HepG2 (cell line): ENCODE measurements around the gene CCT7. TPM values are rescaled to one million over a fixed set of nuclear protein-coding genes. Genes with fewer than 3 reads are reported as not detected.

Experiments
- ARNT2 ChIP-seq: sonication (generic); formaldehyde crosslinking; IDR thresholded peaks from 2 replicates; pipeline ENCODE4 v1.8.0; 2022; ENCODE audit warnings: mild to moderate bottlenecking, low read depth, missing genetic modification reagents, moderate library complexity
- EP300 ChIP-seq, 3 experiments: sonication (generic) in 1 of 3; formaldehyde crosslinking in 1 of 3; IDR thresholded peaks; 2 replicates each; pipeline versions ENCODE4 v1.5.1 to v1.6.1; 2011 to 2020; ENCODE audit warnings: low read depth in 2 of 3, low read length in 2 of 3, borderline replicate concordance in 1 of 3, improper control_type of control experiment in 1 of 3, mild to moderate bottlenecking in 1 of 3, missing genetic modification reagents in 1 of 3, moderate library complexity in 1 of 3
- ETV5 ChIP-seq: IDR thresholded peaks from 2 replicates; pipeline ENCODE4 v1.6.1; 2018; ENCODE audit warnings: missing biosample characterization, missing genetic modification reagents, inconsistent platforms, borderline replicate concordance
- FOSL1 ChIP-seq: sonication (generic); formaldehyde crosslinking; IDR thresholded peaks from 2 replicates; pipeline ENCODE4 v1.9.0; 2021; ENCODE audit warnings: missing genetic modification reagents, borderline replicate concordance
- GABPA ChIP-seq, 2 experiments: IDR thresholded peaks; 2 replicates each; pipeline ENCODE4 v1.6.1; 2011 to 2016; ENCODE audit warnings: low read depth in 2 of 2, low read length in 1 of 2, missing biosample characterization in 1 of 2, missing genetic modification characterization in 1 of 2
- GABPB1 ChIP-seq: IDR thresholded peaks from 2 replicates; pipeline ENCODE4 v1.6.1; 2016; ENCODE audit warnings: mild to moderate bottlenecking, missing genetic modification reagents, moderate library complexity, missing compliant biosample characterization
- KDM1A ChIP-seq: IDR thresholded peaks from 2 replicates; pipeline ENCODE4 v1.6.1; 2016; ENCODE audit warnings: missing compliant biosample characterization
- KLF12 ChIP-seq: sonication (generic); formaldehyde crosslinking; IDR thresholded peaks from 2 replicates; pipeline ENCODE4 v1.4.0; 2020; ENCODE audit warnings: missing genetic modification reagents, borderline replicate concordance
- KLF15 ChIP-seq: sonication (generic); formaldehyde crosslinking; IDR thresholded peaks from 2 replicates; pipeline ENCODE4 v1.8.1; 2023; ENCODE audit warnings: borderline replicate concordance, mild to moderate bottlenecking, inconsistent platforms, missing genetic modification reagents, mixed read lengths
- KLF6 ChIP-seq: IDR thresholded peaks from 2 replicates; pipeline ENCODE4 v1.8.0; 2016; ENCODE audit warnings: missing biosample characterization, missing genetic modification reagents
- MBD4 ChIP-seq: IDR thresholded peaks from 2 replicates; pipeline ENCODE4 v1.6.1; 2012; ENCODE audit warnings: low read length, inconsistent platforms, borderline replicate concordance
- MEF2D ChIP-seq: sonication (generic); formaldehyde crosslinking; IDR thresholded peaks from 2 replicates; pipeline ENCODE4 v1.5.1; 2020; ENCODE audit warnings: mild to moderate bottlenecking, missing genetic modification reagents
- NBN ChIP-seq: fragments of 450-650 bp; conservative IDR thresholded peaks from 2 replicates; pipeline ENCODE4 v1.6.1; 2017
- NPAS2 ChIP-seq: sonication (generic); formaldehyde crosslinking; IDR thresholded peaks from 2 replicates; pipeline ENCODE4 v1.8.0; 2022; ENCODE audit warnings: mild to moderate bottlenecking, missing genetic modification reagents, borderline replicate concordance
- SAP130 ChIP-seq: IDR thresholded peaks from 2 replicates; pipeline ENCODE4 v1.6.1; 2016; ENCODE audit warnings: low read depth
- SMAD1 ChIP-seq: sonication (generic); formaldehyde crosslinking; IDR thresholded peaks from 2 replicates; pipeline ENCODE4 v1.4.0; 2020; ENCODE audit warnings: missing genetic modification reagents, low read depth, mild to moderate bottlenecking, borderline replicate concordance
- ZBTB7B ChIP-seq: sonication (generic); formaldehyde crosslinking; IDR thresholded peaks from 2 replicates; pipeline ENCODE4 v1.4.0; 2020; ENCODE audit warnings: missing genetic modification reagents
- ZNF274 ChIP-seq: sonication (generic); formaldehyde crosslinking; IDR thresholded peaks from 2 replicates; pipeline ENCODE4 v1.5.1; 2020; ENCODE audit warnings: mild to moderate bottlenecking, missing genetic modification reagents
- ZNF317 ChIP-seq: sonication (generic); formaldehyde crosslinking; IDR thresholded peaks from 2 replicates; pipeline ENCODE4 v1.5.0; 2020; ENCODE audit warnings: mild to moderate bottlenecking, missing genetic modification reagents
- ZNF558 ChIP-seq: sonication (generic); formaldehyde crosslinking; IDR thresholded peaks from 2 replicates; pipeline ENCODE4 v1.9.0; 2022; ENCODE audit warnings: mild to moderate bottlenecking, missing genetic modification reagents, borderline replicate concordance
- ZNF652 ChIP-seq: IDR thresholded peaks from 2 replicates; pipeline ENCODE4 v1.6.1; 2016; ENCODE audit warnings: low read depth, borderline replicate concordance
- polyA plus RNA-seq, 8 experiments: library from polyadenylated mRNA; depleted of rRNA in 3 of 8; stranded (reverse) in 7 of 8; unstranded in 1 of 8; fragments of >200 nt; fragmentation: Illumina TruSeq in 4 of 8; extraction: Trizol in 4 of 8; gene quantifications; 2 replicates each; pipeline versions ENCODE4 v1.2.1 to v1.2.3, GENCODE V29; 2011 to 2016; ENCODE audit warnings: low read depth in 4 of 8, missing spikeins in 1 of 8, mixed read lengths in 1 of 8; ENCODE audit not compliant: insufficient read depth in 1 of 8
- total RNA-seq, 5 experiments: library from RNA; depleted of rRNA; stranded (reverse); fragments of >200 nt; fragmentation: Illumina TruSeq; extraction: Trizol; gene quantifications; 2 replicates each; pipeline ENCODE4 v1.2.3, GENCODE V29; 2016; ENCODE audit warnings: low read depth in 1 of 5
- TF ChIP-seq, protein P1 (sequence below): sonication (generic); formaldehyde crosslinking; IDR thresholded peaks from 2 replicates; pipeline ENCODE4 v1.5.0; 2020; ENCODE audit warnings: missing genetic modification reagents
- TF ChIP-seq, protein P2 (sequence below): sonication (generic); formaldehyde crosslinking; IDR thresholded peaks from 2 replicates; pipeline ENCODE4 v1.5.1; 2020; ENCODE audit warnings: mild to moderate bottlenecking, missing genetic modification reagents
- TF ChIP-seq, protein P3 (sequence below): IDR thresholded peaks from 2 replicates; pipeline ENCODE4 v1.6.1; 2016; ENCODE audit warnings: missing biosample characterization, missing genetic modification reagents, low read depth

Gene CCT7
- total and polyA plus RNA-seq, 2 of the 13 experiments (the other 11 are each of a cell fraction or from before 2014, with no cell fraction given), result 347 to 517 TPM

DNA sequence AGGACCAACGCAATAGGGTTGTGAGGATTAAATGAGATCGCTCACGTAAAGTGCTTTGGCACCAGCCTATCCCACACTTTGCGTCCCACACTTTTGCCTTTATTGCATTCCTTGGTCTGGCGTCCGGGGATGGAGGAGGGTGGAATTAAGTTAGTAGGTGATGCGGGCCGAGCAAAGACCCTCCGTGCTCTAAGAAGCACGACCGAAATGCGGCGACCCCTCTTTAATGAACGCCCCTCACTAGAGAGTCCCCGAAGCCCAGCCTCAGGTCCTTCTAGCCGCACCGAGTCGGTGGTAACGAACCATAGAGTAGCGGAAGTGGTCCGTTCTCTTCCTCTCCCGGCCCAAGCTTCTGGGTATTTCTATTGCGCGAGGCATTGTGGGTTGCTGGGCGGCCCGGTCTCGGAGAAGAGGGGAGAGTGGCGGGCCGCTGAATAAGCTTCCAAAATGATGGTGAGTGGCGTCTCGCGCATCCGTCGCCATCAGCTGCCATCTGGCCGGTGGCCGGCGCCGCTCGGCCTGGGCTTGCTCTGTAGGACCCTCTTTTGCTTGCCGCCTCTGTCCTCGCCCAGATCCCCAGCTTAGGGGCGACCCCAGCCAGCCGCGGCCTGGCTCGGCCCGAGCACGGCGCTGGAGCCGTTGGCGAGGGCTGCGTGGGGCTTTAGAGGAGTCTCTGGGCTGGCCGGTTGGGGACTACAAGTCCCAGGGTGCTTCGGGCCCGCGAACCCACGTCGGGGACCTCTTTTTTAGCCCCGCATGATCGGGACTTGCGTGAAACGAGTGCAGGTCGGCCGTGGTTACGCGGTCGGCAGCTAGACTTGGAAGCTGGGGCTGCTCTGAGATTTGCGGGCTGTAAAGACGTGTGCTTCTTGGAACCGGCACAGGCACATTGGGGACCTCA, at the start of gene CCT7 (continued):
- TF ChIP-seq, protein P1, sequence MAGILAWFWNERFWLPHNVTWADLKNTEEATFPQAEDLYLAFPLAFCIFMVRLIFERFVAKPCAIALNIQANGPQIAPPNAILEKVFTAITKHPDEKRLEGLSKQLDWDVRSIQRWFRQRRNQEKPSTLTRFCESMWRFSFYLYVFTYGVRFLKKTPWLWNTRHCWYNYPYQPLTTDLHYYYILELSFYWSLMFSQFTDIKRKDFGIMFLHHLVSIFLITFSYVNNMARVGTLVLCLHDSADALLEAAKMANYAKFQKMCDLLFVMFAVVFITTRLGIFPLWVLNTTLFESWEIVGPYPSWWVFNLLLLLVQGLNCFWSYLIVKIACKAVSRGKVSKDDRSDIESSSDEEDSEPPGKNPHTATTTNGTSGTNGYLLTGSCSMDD (CRISPR knock-in tag), result no peak
- TF ChIP-seq NPAS2, result no peak
- TF ChIP-seq SMAD1 (CRISPR knock-in tag), result peak; percentile 82; the same call in 1 of the 2 replicates
- peak; percentile 82; the same call in 1 of the 2 replicates for TF ChIP-seq ZNF317
- TF ChIP-seq, protein P2, sequence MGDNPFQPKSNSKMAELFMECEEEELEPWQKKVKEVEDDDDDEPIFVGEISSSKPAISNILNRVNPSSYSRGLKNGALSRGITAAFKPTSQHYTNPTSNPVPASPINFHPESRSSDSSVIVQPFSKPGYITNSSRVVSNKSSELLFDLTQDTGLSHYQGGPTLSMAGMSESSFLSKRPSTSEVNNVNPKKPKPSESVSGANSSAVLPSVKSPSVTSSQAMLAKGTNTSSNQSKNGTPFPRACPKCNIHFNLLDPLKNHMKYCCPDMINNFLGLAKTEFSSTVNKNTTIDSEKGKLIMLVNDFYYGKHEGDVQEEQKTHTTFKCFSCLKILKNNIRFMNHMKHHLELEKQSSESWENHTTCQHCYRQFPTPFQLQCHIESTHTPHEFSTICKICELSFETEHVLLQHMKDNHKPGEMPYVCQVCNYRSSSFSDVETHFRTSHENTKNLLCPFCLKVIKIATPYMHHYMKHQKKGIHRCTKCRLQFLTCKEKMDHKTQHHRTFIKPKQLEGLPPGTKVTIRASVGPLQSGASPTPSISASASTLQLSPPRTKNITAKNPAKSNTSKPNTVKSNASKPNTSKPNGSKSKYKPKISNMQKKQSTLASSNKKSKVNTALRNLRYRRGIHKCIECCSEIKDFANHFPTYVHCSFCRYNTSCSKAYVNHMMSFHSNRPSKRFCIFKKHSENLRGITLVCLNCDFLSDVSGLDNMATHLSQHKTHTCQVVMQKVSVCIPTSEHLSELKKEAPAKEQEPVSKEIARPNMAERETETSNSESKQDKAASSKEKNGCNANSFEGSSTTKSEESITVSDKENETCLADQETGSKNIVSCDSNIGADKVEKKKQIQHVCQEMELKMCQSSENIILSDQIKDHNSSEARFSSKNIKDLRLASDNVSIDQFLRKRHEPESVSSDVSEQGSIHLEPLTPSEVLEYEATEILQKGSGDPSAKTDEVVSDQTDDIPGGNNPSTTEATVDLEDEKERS (CRISPR knock-in tag), result peak; percentile 80
- TF ChIP-seq ARNT2 (CRISPR knock-in tag), result no peak
- peak; percentile 84 for TF ChIP-seq KLF6 (CRISPR knock-in tag)
- peak in 1 of 2 experiments; percentile 60; a peak in 2 of 4 replicates for TF ChIP-seq EP300 (IDR thresholded peaks at IDR 0.05; ENCODE audit: low read depth in 2 of 2, low read length in 2 of 2)
- TF ChIP-seq EP300 (CRISPR knock-in tag; IDR thresholded peaks at IDR 0.05; ENCODE audit: borderline replicate concordance), result peak; percentile 39; the same call in 1 of the 2 replicates
- TF ChIP-seq FOSL1 (CRISPR knock-in tag), result no peak
- TF ChIP-seq KLF12, result peak; percentile 17; the same call in 1 of the 2 replicates
- TF ChIP-seq ZBTB7B (CRISPR knock-in tag), result peak; percentile 89
- no peak for TF ChIP-seq MBD4
- no peak for TF ChIP-seq KDM1A (CRISPR knock-in tag)
- peak; percentile 96 for TF ChIP-seq GABPB1 (CRISPR knock-in tag)
- peak; percentile 86 for TF ChIP-seq ZNF652 (CRISPR knock-in tag)
- TF ChIP-seq MEF2D (CRISPR knock-in tag), result 0 out of 2 replicates have a peak, but pooled peaks have one; percentile 57
- peak; percentile 90; the same call in 1 of the 2 replicates for TF ChIP-seq ZNF558 (CRISPR knock-in tag)
- TF ChIP-seq ETV5, result peak; percentile 58
- TF ChIP-seq, protein P3, sequence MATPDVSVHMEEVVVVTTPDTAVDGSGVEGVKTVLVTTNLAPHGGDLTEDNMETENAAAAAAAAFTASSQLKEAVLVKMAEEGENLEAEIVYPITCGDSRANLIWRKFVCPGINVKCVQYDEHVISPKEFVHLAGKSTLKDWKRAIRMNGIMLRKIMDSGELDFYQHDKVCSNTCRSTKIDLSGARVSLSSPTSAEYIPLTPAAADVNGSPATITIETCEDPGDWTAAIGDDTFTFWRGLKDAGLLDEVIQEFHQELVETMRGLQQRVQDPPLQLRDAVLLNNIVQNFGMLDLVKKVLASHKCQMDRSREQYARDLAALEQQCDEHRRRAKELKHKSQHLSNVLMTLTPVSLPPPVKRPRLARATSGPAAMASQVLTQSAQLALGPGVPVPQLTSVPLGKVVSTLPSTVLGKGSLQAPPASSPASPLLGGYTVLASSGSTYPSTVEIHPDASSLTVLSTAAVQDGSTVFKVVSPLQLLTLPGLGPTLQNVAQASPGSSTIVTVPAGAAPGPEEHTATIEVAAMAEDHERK (CRISPR knock-in tag), result peak; percentile 42
- TF ChIP-seq GABPA (IDR thresholded peaks at IDR 0.05; ENCODE audit: low read depth, low read length), result peak; percentile 88
- peak; percentile 98 for TF ChIP-seq GABPA (CRISPR knock-in tag; IDR thresholded peaks at IDR 0.05; ENCODE audit: low read depth)
- peak; percentile 85 for TF ChIP-seq ZNF274
- TF ChIP-seq NBN, result no peak
- peak; percentile 72; the same call in 1 of the 2 replicates for TF ChIP-seq KLF15 (CRISPR knock-in tag)
- peak; percentile 98 for TF ChIP-seq SAP130 (CRISPR knock-in tag)
